SK-N-SH treated with all-trans-retinoic acid at 6 μM for 48 hours (cell line): ENCODE data around the gene MMP27.

Experiments used
- ATAC-seq: fragments of 200-7000 bp; cut with Tn5 transposase; 3 replicates; pipeline ENCODE4 v1.9.1; 2020; ENCODE audit warnings: mild to moderate bottlenecking, moderate library complexity
- ARNTL ChIP-seq: fragments of 450-650 bp; formaldehyde crosslinking; IDR thresholded peaks from 2 replicates; pipeline ENCODE4 v1.5.0; 2020; ENCODE audit warnings: low read depth, mild to moderate bottlenecking, moderate library complexity, borderline replicate concordance
- BACH2 ChIP-seq: fragments of 250-450 bp; sonication (Bioruptor Pico); IDR thresholded peaks from 2 replicates; pipeline ENCODE4 v1.9.0; 2021; ENCODE audit warnings: mild to moderate bottlenecking, borderline replicate concordance
- ESRRG ChIP-seq: fragments of 250-450 bp; sonication (Bioruptor Pico); IDR thresholded peaks from 2 replicates; pipeline ENCODE4 v1.6.1; 2021; ENCODE audit warnings: mild to moderate bottlenecking
- GLIS3 ChIP-seq: fragments of 250-450 bp; sonication (Bioruptor Pico); IDR thresholded peaks from 2 replicates; pipeline ENCODE4 v1.5.0; 2020; ENCODE audit warnings: mild to moderate bottlenecking, moderate library complexity
- ISL1 ChIP-seq: fragments of 250-450 bp; sonication (Bioruptor Pico); IDR thresholded peaks from 2 replicates; pipeline ENCODE4 v2.1.2; 2022; ENCODE audit warnings: mild to moderate bottlenecking, moderate library complexity
- PPARA ChIP-seq: fragments of 250-450 bp; sonication (Bioruptor Pico); IDR thresholded peaks from 2 replicates; pipeline ENCODE4 v1.5.0; 2020; ENCODE audit warnings: mild to moderate bottlenecking, borderline replicate concordance
- RARB ChIP-seq: fragments of 250-450 bp; sonication (Bioruptor Pico); IDR thresholded peaks from 2 replicates; pipeline ENCODE4 v1.8.0; 2021; ENCODE audit warnings: mild to moderate bottlenecking, moderate library complexity
- TOX ChIP-seq: fragments of 250-450 bp; sonication (Bioruptor Pico); IDR thresholded peaks from 2 replicates; pipeline ENCODE4 v1.8.0; 2021; ENCODE audit warnings: mild to moderate bottlenecking, moderate library complexity, borderline replicate concordance
- ZC3H10 ChIP-seq: fragments of 250-450 bp; sonication (Bioruptor Pico); IDR thresholded peaks from 2 replicates; pipeline ENCODE4 v1.5.1; 2021; ENCODE audit warnings: mild to moderate bottlenecking, moderate library complexity
- ZFP3 ChIP-seq: fragments of 250-450 bp; sonication (Bioruptor Pico); IDR thresholded peaks from 2 replicates; pipeline ENCODE4 v1.5.0; 2020; ENCODE audit warnings: mild to moderate bottlenecking, moderate library complexity
- ZFP30 ChIP-seq: fragments of 450-650 bp; formaldehyde crosslinking; IDR thresholded peaks from 2 replicates; pipeline ENCODE4 v1.5.0; 2022; ENCODE audit warnings: mild to moderate bottlenecking, moderate library complexity
- ZNF70 ChIP-seq: fragments of 450-650 bp; formaldehyde crosslinking; IDR thresholded peaks from 2 replicates; pipeline ENCODE4 v1.5.0; 2020; ENCODE audit warnings: mild to moderate bottlenecking, moderate library complexity
- ZNF8 ChIP-seq: fragments of 450-650 bp; formaldehyde crosslinking; IDR thresholded peaks from 2 replicates; pipeline ENCODE4 v1.5.0; 2020; ENCODE audit warnings: mild to moderate bottlenecking, moderate library complexity
- TF ChIP-seq, protein P1 (sequence below): fragments of 250-450 bp; sonication (Bioruptor Pico); IDR thresholded peaks from 2 replicates; pipeline ENCODE4 v1.5.1; 2020; ENCODE audit warnings: low read depth, mild to moderate bottlenecking, moderate library complexity
- TF ChIP-seq, protein P2 (sequence below): fragments of 250-450 bp; sonication (Bioruptor Pico); IDR thresholded peaks from 2 replicates; pipeline ENCODE4 v1.8.0; 2021; ENCODE audit warnings: low read depth, mild to moderate bottlenecking, moderate library complexity, borderline replicate concordance
- TF ChIP-seq, protein P3 (sequence below): fragments of 250-450 bp; sonication (Bioruptor Pico); IDR thresholded peaks from 2 replicates; pipeline ENCODE4 v1.5.0; 2020; ENCODE audit warnings: mild to moderate bottlenecking, moderate library complexity
- TF ChIP-seq, protein P4 (sequence below): fragments of 250-450 bp; sonication (Bioruptor Pico); IDR thresholded peaks from 2 replicates; pipeline ENCODE4 v1.8.0; 2020; ENCODE audit warnings: mild to moderate bottlenecking, moderate library complexity, borderline replicate concordance
- TF ChIP-seq, protein P5 (sequence below): fragments of 250-450 bp; sonication (Bioruptor Pico); IDR thresholded peaks from 2 replicates; pipeline ENCODE4 v1.5.1; 2021; ENCODE audit warnings: mild to moderate bottlenecking, moderate library complexity

MMP27 gene

DNA sequence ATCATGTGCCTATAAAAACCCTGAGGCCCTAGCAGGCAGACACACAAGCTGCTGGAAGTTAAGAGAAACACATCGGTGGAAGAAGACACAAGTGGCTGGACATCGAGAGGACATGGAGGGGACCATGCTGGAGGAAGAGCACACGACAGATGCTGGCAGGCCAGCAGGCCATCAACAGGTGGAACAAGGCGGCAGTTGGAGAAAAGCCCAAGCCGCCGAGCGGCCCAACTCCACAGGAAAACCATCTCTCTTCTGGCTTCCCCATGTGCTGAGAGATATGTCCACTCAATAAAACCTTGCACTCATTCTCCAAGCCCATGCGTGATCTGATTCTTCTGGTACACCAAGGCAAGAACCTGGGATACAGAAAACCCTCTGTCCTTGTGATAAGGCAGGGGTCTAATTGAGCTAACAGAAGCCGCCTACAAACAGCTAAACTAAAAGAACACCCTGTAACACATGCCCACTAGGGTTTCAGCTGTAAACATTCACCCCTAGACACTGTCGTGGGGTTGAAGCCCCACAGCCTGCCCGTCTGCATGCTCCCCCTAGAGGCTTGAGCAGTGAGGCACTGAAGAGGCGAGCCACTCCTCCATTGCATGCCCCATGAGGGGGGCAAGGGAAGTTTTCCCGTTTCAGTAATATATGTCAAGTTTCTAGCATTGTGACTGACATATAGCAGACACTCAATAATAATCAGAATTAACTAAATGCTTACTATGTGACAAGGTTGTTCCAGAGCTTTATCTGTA lies 41.4 kb downstream of the MMP27 start:
- TF ChIP-seq ISL1 (no peak), BACH2 (CRISPR knock-in tag) (no peak), ZNF70 (no peak), ZFP3 (no peak), ZFP30 (CRISPR knock-in tag) (no peak), RARB (no peak), TOX (CRISPR knock-in tag) (no peak), PPARA (CRISPR knock-in tag) (no peak), ARNTL (no peak), ZC3H10 (CRISPR knock-in tag) (no peak)
- TF ChIP-seq, protein P1, sequence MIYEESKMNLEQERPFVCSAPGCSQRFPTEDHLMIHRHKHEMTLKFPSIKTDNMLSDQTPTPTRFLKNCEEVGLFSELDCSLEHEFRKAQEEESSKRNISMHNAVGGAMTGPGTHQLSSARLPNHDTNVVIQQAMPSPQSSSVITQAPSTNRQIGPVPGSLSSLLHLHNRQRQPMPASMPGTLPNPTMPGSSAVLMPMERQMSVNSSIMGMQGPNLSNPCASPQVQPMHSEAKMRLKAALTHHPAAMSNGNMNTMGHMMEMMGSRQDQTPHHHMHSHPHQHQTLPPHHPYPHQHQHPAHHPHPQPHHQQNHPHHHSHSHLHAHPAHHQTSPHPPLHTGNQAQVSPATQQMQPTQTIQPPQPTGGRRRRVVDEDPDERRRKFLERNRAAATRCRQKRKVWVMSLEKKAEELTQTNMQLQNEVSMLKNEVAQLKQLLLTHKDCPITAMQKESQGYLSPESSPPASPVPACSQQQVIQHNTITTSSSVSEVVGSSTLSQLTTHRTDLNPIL (CRISPR knock-in tag): no peak
- TF ChIP-seq, protein P2, sequence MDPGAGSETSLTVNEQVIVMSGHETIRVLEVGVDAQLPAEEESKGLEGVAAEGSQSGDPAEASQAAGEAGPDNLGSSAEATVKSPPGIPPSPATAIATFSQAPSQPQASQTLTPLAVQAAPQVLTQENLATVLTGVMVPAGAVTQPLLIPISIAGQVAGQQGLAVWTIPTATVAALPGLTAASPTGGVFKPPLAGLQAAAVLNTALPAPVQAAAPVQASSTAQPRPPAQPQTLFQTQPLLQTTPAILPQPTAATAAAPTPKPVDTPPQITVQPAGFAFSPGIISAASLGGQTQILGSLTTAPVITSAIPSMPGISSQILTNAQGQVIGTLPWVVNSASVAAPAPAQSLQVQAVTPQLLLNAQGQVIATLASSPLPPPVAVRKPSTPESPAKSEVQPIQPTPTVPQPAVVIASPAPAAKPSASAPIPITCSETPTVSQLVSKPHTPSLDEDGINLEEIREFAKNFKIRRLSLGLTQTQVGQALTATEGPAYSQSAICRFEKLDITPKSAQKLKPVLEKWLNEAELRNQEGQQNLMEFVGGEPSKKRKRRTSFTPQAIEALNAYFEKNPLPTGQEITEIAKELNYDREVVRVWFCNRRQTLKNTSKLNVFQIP (CRISPR knock-in tag): no peak
- peak; percentile 82 for ATAC-seq

DNA sequence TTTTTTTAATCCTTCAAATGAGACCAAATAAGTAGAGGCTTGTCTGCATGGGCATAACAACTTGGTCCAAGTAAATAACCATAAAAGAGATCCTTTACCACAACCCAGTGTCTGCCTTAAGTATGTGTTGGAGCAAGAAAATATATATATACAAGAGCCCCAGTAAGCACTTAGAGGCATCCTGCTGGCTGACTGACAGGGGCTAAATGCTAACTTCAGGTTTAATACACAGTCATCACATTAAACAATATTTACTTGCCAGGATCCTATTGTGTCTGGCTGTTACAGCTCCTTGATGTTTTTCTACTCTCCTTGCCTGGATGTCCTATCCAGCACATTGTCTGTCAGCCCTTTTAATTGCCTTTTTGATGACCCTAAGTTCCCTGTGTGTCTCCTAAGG lies 43.0 kb downstream of the MMP27 start:
- ATAC-seq: no peak
- TF ChIP-seq GLIS3 (CRISPR knock-in tag): no peak
- TF ChIP-seq, protein P3, sequence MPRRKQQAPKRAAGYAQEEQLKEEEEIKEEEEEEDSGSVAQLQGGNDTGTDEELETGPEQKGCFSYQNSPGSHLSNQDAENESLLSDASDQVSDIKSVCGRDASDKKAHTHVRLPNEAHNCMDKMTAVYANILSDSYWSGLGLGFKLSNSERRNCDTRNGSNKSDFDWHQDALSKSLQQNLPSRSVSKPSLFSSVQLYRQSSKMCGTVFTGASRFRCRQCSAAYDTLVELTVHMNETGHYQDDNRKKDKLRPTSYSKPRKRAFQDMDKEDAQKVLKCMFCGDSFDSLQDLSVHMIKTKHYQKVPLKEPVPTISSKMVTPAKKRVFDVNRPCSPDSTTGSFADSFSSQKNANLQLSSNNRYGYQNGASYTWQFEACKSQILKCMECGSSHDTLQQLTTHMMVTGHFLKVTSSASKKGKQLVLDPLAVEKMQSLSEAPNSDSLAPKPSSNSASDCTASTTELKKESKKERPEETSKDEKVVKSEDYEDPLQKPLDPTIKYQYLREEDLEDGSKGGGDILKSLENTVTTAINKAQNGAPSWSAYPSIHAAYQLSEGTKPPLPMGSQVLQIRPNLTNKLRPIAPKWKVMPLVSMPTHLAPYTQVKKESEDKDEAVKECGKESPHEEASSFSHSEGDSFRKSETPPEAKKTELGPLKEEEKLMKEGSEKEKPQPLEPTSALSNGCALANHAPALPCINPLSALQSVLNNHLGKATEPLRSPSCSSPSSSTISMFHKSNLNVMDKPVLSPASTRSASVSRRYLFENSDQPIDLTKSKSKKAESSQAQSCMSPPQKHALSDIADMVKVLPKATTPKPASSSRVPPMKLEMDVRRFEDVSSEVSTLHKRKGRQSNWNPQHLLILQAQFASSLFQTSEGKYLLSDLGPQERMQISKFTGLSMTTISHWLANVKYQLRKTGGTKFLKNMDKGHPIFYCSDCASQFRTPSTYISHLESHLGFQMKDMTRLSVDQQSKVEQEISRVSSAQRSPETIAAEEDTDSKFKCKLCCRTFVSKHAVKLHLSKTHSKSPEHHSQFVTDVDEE (CRISPR knock-in tag): no peak
- TF ChIP-seq ZFP30 (CRISPR knock-in tag): no peak

DNA sequence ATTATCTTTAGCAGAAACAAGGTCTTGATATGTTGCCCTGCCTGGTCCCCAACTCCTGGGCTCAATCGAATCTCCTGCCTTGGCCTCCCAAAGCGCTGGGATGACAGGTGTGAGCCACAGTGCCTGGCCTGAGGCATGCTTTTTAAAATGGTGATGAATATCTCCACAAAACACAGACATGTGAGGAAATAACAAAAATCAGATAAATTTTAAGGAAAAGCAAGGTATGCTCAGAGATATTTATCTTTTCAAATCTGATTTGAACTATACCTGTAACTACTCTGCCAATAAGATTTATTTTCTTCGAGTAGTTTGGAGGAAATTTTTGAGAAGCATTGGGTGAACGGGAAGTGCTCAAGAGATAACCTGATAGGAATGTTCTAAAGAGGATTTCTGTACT lies 44.5 kb downstream of the MMP27 start:
- TF ChIP-seq ZFP3 (no peak), PPARA (CRISPR knock-in tag) (no peak)
- no peak for ATAC-seq

DNA sequence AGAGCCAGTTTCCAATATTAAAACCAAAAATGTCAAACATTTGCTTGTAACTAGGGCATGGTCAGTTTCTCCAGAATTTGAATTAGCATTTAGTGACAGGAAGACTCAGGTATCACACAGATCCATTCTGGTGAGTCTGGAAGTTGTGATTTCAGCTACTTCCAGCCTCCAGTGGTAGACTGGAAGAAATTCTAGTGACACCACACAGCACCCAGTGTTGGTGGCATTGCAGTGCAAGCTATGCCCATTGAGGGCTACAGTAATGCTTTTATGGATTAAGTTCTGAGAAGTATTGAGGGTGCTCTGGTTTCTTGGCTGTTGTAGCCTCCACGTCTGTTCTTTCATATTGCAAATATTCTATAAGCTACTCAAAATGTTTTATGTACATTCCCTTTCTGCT lies 49.0 kb downstream of the MMP27 start:
- ATAC-seq: no peak
- TF ChIP-seq ZNF8 (CRISPR knock-in tag) (no peak), ESRRG (CRISPR knock-in tag) (no peak), PPARA (CRISPR knock-in tag) (no peak), TOX (CRISPR knock-in tag) (no peak), GLIS3 (CRISPR knock-in tag) (no peak)
- TF ChIP-seq, protein P2 (CRISPR knock-in tag): no peak
- TF ChIP-seq, protein P4, sequence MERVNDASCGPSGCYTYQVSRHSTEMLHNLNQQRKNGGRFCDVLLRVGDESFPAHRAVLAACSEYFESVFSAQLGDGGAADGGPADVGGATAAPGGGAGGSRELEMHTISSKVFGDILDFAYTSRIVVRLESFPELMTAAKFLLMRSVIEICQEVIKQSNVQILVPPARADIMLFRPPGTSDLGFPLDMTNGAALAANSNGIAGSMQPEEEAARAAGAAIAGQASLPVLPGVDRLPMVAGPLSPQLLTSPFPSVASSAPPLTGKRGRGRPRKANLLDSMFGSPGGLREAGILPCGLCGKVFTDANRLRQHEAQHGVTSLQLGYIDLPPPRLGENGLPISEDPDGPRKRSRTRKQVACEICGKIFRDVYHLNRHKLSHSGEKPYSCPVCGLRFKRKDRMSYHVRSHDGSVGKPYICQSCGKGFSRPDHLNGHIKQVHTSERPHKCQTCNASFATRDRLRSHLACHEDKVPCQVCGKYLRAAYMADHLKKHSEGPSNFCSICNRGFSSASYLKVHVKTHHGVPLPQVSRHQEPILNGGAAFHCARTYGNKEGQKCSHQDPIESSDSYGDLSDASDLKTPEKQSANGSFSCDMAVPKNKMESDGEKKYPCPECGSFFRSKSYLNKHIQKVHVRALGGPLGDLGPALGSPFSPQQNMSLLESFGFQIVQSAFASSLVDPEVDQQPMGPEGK: no peak
- TF ChIP-seq, protein P5, sequence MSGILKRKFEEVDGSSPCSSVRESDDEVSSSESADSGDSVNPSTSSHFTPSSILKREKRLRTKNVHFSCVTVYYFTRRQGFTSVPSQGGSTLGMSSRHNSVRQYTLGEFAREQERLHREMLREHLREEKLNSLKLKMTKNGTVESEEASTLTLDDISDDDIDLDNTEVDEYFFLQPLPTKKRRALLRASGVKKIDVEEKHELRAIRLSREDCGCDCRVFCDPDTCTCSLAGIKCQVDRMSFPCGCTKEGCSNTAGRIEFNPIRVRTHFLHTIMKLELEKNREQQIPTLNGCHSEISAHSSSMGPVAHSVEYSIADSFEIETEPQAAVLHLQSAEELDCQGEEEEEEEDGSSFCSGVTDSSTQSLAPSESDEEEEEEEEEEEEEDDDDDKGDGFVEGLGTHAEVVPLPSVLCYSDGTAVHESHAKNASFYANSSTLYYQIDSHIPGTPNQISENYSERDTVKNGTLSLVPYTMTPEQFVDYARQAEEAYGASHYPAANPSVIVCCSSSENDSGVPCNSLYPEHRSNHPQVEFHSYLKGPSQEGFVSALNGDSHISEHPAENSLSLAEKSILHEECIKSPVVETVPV: no peak
